HL-60/S4 treated with retinoic acid at 250 ng/mL for 4 days and 3 days (cell line): ENCODE measurements around the gene TBC1D9.

Source experiments
- in situ Hi-C: fragments of 300-500 bp; cut with MboI; formaldehyde crosslinking; loops from 2 replicates; pipeline ENCODE4 v1.7.0; 2022; ENCODE audit warnings: low sequenced_read_pairs

The TBC1D9 gene

GRCh38 chr4:140659943-140660700, 96.1 kb downstream of the TBC1D9 start:
- in situ Hi-C loops: no loop called here

DNA sequence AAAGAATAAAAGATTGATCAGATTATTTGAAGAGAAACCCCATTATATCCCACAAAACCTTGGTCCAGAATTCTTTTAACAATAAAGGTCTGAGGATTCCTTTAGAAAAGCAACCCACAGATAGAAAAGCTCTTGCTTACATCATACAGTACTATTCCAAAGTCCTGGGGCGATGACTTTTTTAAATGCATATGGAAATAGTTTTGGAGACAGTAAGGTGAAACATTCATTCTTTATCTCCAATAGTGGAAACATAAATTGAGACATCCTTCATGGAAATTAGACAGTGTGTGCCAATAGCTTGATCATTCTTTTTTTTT, 101.7 kb downstream of the TBC1D9 start:
- in situ Hi-C loops: no loop called here

GRCh38 chr4:140653718-140654494, 102.3 kb downstream of the TBC1D9 start:
- in situ Hi-C loops: no loop called here

- in situ Hi-C loops: no loop called here
Observed at GRCh38 chr4:140652601-140653000, 103.6 kb downstream of the TBC1D9 start.

GRCh38 chr4:140648716-140649308, 107.4 kb downstream of the TBC1D9 start:
- in situ Hi-C loops: no loop called here

DNA sequence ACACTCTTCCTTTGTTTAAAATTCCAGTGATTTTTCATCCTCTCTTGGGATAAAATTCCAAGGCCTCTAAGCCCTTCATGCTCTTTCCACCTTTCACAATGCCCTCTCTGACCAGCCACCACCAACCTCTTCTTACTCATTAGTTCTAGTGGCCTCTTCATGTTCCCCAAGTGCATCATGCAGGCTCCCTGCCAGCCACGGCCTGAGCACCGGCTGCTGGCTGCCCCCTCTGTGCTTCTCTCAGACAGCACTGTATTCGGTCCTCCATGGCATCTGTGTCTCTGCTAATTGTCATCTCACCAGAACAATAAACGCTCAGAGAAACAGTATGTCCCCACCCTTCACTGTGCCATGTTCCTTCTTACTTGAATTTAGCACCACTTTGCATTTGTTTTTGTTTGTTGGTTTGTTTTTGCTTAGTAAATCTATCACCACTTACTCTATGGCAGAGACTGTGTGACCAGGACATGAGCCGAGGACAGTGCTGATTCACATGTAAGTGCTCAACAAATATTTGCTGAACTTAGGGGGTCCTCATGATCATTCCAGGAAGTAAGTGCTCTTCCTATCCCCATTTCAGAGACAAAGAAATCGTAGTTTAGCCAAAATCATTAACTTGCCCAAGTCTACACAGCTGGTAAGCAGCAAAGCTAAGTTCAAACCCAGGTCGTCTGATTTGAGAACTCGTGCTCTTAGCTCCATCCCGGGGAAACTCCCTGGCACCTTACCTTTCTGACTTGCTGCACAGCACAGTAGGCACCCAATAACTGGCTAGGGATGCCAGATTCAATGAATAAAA, 110.4 kb downstream of the TBC1D9 start:
- in situ Hi-C loops: no loop called here

DNA sequence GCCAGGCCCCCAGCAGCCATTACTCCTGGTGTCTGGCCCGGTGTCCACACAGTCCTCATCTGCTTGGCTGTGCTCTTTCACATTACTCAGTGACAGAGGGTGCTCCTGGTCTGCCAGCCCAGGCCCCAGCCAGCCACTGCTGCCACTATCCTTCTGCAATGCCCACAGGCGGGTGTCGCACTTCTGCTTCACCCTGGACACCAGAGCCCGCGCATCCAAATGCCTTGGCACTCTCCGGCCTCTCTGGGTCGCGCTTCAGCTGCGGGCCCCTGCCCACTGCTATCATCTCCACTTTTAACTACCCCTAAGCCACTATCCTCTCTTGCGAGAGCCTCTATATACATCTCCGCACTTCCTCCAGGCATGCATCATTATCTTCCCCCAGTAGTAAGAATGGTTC, 111.0 kb downstream of the TBC1D9 start:
- in situ Hi-C loops: no loop called here

DNA sequence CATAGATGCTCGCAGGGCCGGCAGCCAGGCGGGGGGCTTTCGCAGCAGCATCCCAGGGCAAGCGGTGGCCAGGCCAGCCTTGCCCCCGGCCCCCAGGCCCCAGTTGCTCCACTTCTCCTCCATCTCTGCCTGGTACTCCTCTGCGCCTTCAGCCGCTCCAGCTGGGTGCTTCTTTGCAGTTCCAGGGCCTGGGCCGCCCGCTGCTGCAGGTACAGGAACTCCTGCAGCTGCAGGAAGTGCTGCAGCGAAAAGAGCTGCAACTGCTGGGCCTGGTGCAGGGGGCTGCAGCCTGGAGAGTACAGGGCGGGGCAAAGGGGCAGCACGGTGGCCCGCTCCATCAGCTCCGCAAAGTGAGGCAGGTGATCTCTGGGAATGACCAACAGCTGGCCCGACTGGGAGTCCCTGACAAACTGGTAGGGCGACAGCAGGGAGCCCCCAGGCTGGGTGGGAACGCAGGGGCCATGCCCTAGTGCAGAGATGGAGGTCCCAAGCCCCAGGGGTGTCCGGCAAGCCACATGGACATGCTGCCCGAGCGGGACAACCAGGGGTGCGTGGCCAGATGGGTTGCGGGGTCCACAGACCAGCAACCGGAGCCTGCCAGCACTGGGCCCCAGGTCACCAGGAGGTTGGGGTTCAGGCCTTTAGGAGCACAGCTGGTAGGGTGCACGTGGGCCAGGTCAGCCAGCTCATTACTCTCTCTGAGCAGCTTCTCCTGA, 111.6 kb downstream of the TBC1D9 start:
- in situ Hi-C loops: no loop called here

DNA sequence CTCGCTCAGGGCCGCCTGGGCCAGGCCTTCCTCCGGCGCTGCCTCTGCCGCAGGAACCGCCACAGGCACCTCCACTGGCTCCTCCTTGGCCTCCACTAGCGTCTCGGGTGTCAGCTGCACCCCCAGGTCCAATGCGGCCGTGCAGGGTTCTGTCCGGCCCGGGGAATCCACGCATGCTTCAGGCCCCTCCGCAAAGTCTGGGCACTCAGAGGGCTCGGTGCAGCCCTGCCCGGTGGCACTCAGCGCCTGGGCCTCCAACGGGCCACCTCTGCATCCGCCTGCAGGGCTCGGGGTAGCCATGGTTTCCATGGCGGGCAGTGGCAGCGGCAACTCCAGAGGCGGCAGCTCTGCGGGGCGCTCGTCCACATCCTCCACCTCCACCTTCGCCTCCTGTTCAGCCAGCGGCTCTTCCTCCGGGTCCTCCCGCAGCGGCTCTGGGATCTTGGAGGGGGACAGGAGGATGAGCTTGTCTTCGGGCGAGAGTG, 112.6 kb downstream of the TBC1D9 start:
- in situ Hi-C loops: no loop called here

- in situ Hi-C loops: no loop called here
Observed at GRCh38 chr4:140642674-140643437, 113.3 kb downstream of the TBC1D9 start.

DNA sequence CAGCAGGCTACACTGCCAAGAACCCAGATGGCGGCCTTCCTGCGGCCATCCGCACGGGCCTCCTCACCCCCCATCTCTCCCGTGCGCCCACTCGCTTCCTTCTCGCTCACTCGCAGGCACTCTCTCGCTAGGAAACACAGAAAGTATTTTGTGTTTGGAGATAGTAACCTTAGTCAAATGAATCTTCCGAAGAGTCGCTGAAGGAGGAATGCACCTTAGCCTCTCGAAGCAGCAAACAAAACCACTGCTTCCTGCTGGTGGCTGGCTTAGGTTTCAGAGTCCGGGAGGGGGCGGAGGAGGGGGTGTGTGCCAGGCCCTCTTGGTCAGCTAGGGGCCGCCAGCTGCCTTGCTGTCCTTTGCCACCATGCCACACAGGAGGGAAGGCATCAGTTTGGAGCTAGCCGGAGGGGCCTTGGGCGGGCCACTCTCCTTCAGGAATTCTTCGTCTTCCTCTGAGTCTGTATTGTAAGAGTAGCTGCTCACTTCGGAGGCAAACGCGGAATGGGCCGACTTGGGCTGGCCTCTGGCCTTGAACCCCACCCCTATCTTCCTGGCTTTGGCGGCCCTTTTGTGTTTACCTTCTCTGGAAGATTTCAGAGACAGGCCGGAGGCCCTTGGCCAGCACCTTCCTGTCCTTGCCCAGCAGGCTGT, 114.3 kb downstream of the TBC1D9 start:
- in situ Hi-C loops: no loop called here

- in situ Hi-C loops: no loop called here
Observed at GRCh38 chr4:140641105-140641555, 115.1 kb downstream of the TBC1D9 start.

GRCh38 chr4:140640150-140640748, 115.9 kb downstream of the TBC1D9 start:
- in situ Hi-C loops: no loop called here

- in situ Hi-C loops: no loop called here
Observed at GRCh38 chr4:140639066-140639465, 117.1 kb downstream of the TBC1D9 start.

DNA sequence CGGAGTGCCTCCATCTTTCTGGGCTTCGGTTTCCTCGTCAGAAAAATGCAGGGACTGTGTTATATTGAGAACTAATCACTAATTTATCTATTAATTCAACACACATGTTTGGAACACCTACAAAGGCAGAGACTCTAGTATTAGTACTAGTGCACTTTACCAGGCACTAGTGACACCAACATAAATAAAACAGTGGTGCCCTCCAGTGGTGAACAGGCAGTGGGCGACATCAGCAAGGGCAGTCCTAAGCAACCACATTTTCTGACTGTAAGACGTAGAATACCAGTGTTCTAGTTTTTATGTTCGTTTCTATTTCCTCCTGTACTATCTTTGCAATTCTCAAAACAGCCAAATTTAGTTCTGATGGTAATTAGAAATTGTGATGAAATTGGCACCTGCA, 118.3 kb downstream of the TBC1D9 start:
- in situ Hi-C loops: no loop called here

DNA sequence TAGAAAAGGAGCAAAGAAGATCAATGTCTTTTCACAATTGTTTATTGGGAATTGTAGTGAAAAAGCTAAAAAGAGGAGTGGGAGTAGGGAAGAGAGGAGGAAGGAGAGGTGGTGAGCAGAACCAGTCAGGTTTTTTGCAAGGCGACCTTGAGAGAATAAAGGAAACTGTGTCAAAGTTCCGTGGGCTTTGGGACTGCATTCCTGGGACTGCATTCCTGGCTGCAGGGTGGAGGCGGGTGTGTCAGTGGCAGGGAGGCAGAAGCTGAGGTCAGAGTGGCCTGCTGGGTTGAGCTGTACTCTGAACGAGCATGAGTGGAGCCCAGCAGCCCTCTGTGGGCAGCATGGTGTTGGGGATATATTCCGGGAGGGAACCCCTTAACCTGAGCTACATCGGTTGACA, 120.6 kb downstream of the TBC1D9 start:
- in situ Hi-C loops: no loop called here

DNA sequence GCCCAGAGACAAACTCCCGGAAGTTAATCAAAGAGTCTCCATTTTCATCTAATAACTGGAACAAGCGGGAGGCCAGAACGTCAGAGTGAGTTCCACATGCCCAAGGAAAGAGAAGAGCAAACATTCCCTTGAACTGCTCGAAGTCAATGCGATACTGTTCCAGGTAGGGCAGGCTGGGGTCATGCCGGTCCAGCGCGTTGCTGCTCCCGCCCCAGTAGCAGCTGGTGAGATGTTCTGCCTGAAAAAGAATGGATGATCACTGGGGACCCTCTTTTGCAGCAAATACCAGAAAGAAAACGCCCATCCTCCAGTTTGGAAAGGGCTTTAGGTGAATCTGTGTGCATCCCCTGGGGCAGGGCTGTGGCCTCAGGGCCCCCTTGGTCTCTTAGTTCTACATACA, 122.2 kb downstream of the TBC1D9 start:
- in situ Hi-C loops: no loop called here

DNA sequence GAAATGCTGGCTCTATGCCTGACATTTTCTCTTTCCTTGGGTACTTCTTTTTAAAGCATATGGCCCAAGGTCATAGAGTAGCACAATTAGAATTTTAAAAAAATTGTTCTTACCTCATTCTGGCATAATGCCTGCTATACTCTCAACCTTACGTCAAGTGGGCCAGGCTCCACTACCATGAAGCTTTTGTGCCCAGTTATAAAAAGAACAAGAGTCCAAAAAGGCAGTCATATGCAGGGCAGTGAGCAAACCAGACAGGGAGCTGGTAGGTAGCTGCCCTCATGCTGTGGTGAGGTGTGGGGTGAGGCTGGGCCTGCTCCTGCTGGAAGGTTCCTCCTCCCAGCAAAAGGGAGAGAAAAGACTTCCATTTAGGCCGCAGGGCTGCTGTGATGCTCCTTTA, 123.1 kb downstream of the TBC1D9 start:
- in situ Hi-C loops: no loop called here

- in situ Hi-C loops: no loop called here
Observed at GRCh38 chr4:140630246-140630645, 125.9 kb downstream of the TBC1D9 start.
